ENCODE results near the gene MAU2.

MAU2 gene

GRCh38 chr19:19345232-19345631, 24.6 kb downstream of the MAU2 start:
- H3K4me2 ChIP-seq (ENCODE audit: low read length), result no peak overlapping the region
- no peak overlapping the region for H3K4me3 ChIP-seq (ENCODE audit: low read length)
- TF ChIP-seq, protein P1, sequence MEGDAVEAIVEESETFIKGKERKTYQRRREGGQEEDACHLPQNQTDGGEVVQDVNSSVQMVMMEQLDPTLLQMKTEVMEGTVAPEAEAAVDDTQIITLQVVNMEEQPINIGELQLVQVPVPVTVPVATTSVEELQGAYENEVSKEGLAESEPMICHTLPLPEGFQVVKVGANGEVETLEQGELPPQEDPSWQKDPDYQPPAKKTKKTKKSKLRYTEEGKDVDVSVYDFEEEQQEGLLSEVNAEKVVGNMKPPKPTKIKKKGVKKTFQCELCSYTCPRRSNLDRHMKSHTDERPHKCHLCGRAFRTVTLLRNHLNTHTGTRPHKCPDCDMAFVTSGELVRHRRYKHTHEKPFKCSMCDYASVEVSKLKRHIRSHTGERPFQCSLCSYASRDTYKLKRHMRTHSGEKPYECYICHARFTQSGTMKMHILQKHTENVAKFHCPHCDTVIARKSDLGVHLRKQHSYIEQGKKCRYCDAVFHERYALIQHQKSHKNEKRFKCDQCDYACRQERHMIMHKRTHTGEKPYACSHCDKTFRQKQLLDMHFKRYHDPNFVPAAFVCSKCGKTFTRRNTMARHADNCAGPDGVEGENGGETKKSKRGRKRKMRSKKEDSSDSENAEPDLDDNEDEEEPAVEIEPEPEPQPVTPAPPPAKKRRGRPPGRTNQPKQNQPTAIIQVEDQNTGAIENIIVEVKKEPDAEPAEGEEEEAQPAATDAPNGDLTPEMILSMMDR (IDR thresholded peaks at IDR 0.05; ENCODE audit: low read depth, low read length), result no peak
- no peak for TF ChIP-seq EZH2phosphoT487 (IDR thresholded peaks at IDR 0.05; ENCODE audit: low read depth)
- no peak overlapping the region for H3K27ac ChIP-seq (ENCODE audit: low read length)
- H3K9ac ChIP-seq (ENCODE audit: low read length), result no peak overlapping the region
- H3K27me3 ChIP-seq (ENCODE audit: low read depth, low read length), result no peaks in the 10 kb centered on the region
- no peaks in the 10 kb centered on the region for H3K9me3 ChIP-seq (ENCODE audit: insufficient read depth, low read length)
- no peaks in the 10 kb centered on the region for H3K79me2 ChIP-seq (ENCODE audit: low read length)
- H2AFZ ChIP-seq (ENCODE audit: low read depth, low read length), result no peak overlapping the region
- 0 out of 2 replicates have a peak, but pooled peaks cover 5% of the 10 kb centered on the region for H4K20me1 ChIP-seq (ENCODE audit: insufficient read depth, low read length)
- no peaks in the 10 kb centered on the region for H3K4me1 ChIP-seq (ENCODE audit: low read length)
- H3K36me3 ChIP-seq (replicated peaks; ENCODE audit: low read depth, low read length), result peaks cover 63% of the 10 kb centered on the region

DNA sequence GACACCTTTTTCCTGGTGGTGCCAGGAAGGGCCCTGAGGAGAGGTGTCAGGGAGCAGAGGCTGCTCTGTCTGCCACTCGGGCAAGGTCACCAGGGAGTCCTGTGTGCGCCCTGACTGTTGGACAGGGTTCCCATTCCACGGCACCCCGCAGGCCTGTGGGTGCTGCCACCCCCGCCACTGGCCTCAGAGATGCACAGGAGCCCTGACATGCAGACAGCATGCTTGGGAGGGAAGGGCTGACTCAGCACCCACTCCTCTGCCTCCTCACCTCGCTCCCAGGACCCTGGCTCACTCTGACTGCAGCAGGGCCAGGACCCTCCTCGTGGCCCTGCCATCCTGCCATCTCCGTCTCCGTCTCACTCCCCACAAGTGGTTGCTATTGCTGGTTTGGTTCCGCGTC, 25.3 kb downstream of the MAU2 start:
- Histone ChIP-seq H3K4me2 (ENCODE audit: low read length) (no peak overlapping the region), H2AFZ (ENCODE audit: low read depth, low read length) (no peak overlapping the region), H3K27ac (ENCODE audit: low read length) (no peak overlapping the region), H3K36me3 (replicated peaks; ENCODE audit: low read depth, low read length) (peaks cover 61% of the 10 kb centered on the region), H3K4me1 (ENCODE audit: low read length) (no peaks in the 10 kb centered on the region), H3K79me2 (ENCODE audit: low read length) (no peaks in the 10 kb centered on the region), H4K20me1 (ENCODE audit: insufficient read depth, low read length) (0 out of 2 replicates have a peak, but pooled peaks cover 5% of the 10 kb centered on the region), H3K9me3 (ENCODE audit: insufficient read depth, low read length) (no peaks in the 10 kb centered on the region), H3K27me3 (ENCODE audit: low read depth, low read length) (no peaks in the 10 kb centered on the region), H3K4me3 (ENCODE audit: low read length) (no peak overlapping the region), H3K9ac (ENCODE audit: low read length) (no peak overlapping the region)
- TF ChIP-seq, protein P1 (IDR thresholded peaks at IDR 0.05; ENCODE audit: low read depth, low read length), result no peak
- TF ChIP-seq EZH2phosphoT487 (IDR thresholded peaks at IDR 0.05; ENCODE audit: low read depth), result no peak

DNA sequence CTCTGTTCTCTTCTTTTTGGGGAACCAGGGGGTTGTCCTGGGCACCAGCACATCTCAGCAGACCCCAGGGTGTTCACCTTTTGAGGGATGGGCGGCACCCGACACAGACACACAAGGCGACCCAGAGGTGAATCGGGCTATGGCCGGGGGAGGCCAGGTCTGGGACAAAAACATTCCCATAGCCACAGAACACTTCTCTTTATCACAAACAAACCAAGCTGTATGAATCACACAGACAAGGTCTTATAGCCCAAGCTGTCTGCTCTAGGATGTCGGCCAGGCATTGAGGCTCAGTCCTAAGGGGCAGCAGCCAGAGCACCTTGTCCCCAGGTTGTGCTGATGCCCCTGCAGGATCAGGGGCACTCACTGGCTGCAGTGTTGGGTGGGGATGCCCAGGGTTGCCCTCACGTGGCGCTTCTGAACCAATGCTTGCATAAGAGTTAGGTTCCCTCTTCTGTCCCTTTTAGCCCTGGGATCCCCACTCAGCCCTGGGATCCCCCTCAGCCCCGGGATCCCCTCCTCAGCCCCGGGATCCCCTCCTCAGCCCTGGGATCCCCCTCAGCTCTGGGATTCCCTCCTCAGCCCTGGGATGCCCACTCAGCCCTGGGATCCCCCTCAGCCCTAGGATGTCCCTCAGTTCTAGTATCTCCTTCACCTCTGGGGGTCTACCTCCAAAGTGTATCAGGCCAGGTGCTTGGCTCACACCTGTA, 26.9 kb downstream of the MAU2 start:
- no peak overlapping the region for H3K9ac ChIP-seq (ENCODE audit: low read length)
- no peaks in the 10 kb centered on the region for H3K79me2 ChIP-seq (ENCODE audit: low read length)
- no peak for TF ChIP-seq EZH2phosphoT487 (IDR thresholded peaks at IDR 0.05; ENCODE audit: low read depth)
- TF ChIP-seq, protein P1 (IDR thresholded peaks at IDR 0.05; ENCODE audit: low read depth, low read length), result no peak
- no peak overlapping the region for H2AFZ ChIP-seq (ENCODE audit: low read depth, low read length)
- no peaks in the 10 kb centered on the region for H3K9me3 ChIP-seq (ENCODE audit: insufficient read depth, low read length)
- H3K27me3 ChIP-seq (ENCODE audit: low read depth, low read length), result no peaks in the 10 kb centered on the region
- no peak overlapping the region for H3K4me2 ChIP-seq (ENCODE audit: low read length)
- H3K4me1 ChIP-seq (ENCODE audit: low read length), result no peaks in the 10 kb centered on the region
- peaks cover 61% of the 10 kb centered on the region for H3K36me3 ChIP-seq (replicated peaks; ENCODE audit: low read depth, low read length)
- H3K27ac ChIP-seq (ENCODE audit: low read length), result no peak overlapping the region
- 0 out of 2 replicates have a peak, but pooled peaks cover 5% of the 10 kb centered on the region for H4K20me1 ChIP-seq (ENCODE audit: insufficient read depth, low read length)
- no peak overlapping the region for H3K4me3 ChIP-seq (ENCODE audit: low read length)

GRCh38 chr19:19348266-19348665, 27.6 kb downstream of the MAU2 start:
- H3K4me3 ChIP-seq (ENCODE audit: low read length), result no peak overlapping the region
- peaks cover 62% of the 10 kb centered on the region for H3K36me3 ChIP-seq (replicated peaks; ENCODE audit: low read depth, low read length)
- TF ChIP-seq EZH2phosphoT487 (IDR thresholded peaks at IDR 0.05; ENCODE audit: low read depth), result no peak
- TF ChIP-seq, protein P1 (IDR thresholded peaks at IDR 0.05; ENCODE audit: low read depth, low read length), result no peak
- H3K79me2 ChIP-seq (ENCODE audit: low read length), result no peaks in the 10 kb centered on the region
- H3K9me3 ChIP-seq (ENCODE audit: insufficient read depth, low read length), result no peaks in the 10 kb centered on the region
- H3K27me3 ChIP-seq (ENCODE audit: low read depth, low read length), result no peaks in the 10 kb centered on the region
- H2AFZ ChIP-seq (ENCODE audit: low read depth, low read length), result no peak overlapping the region
- 0 out of 2 replicates have a peak, but pooled peaks cover 5% of the 10 kb centered on the region for H4K20me1 ChIP-seq (ENCODE audit: insufficient read depth, low read length)
- no peak overlapping the region for H3K4me2 ChIP-seq (ENCODE audit: low read length)
- no peak overlapping the region for H3K27ac ChIP-seq (ENCODE audit: low read length)
- no peaks in the 10 kb centered on the region for H3K4me1 ChIP-seq (ENCODE audit: low read length)
- H3K9ac ChIP-seq (ENCODE audit: low read length), result no peak overlapping the region

Measured in OCI-LY3 (cell line).